IMR-90 (cell line): ENCODE data around the gene TCF7L2.

Source experiments
- CEBPB ChIP-seq: IDR thresholded peaks from 2 replicates; pipeline ENCODE4 v1.6.1; 2012; ENCODE audit warnings: low read depth, low read length, improper control_type of control experiment
- CTCF ChIP-seq: conservative IDR thresholded peaks from 2 replicates; pipeline ENCODE4 v1.5.1; 2012; ENCODE audit warnings: mild to moderate bottlenecking, low read depth, low read length, improper control_type of control experiment
- MAFK ChIP-seq: IDR thresholded peaks from 2 replicates; pipeline ENCODE4 v1.6.1; 2012; ENCODE audit warnings: low read depth, low read length, improper control_type of control experiment
- SMC3 ChIP-seq: fragments of 150-350 bp; IDR thresholded peaks from 2 replicates; pipeline ENCODE4 v1.6.1; 2016; ENCODE audit warnings: low read depth, mild to moderate bottlenecking, antibody characterized with exemption, low read length, moderate library complexity

- no peak for TF ChIP-seq CTCF
- no peak for TF ChIP-seq CEBPB
- TF ChIP-seq MAFK: no peak
- TF ChIP-seq SMC3: no peak
Measured at GRCh38 chr10:113000442-113000841, 50.4 kb downstream of the TCF7L2 start.
